HS-5 (cell line): Measurements from ENCODE around the gene PRRX1.

Experiments
- DNase-seq: peaks from one replicate; pipeline ENCODE4 v3.0.0-alpha.2; 2012; ENCODE audit warnings: low read depth

PRRX1 gene

GRCh38 chr1:170770254-170770653 lies 106.3 kb downstream of the PRRX1 start:
- DNase-seq, result no peak

DNA sequence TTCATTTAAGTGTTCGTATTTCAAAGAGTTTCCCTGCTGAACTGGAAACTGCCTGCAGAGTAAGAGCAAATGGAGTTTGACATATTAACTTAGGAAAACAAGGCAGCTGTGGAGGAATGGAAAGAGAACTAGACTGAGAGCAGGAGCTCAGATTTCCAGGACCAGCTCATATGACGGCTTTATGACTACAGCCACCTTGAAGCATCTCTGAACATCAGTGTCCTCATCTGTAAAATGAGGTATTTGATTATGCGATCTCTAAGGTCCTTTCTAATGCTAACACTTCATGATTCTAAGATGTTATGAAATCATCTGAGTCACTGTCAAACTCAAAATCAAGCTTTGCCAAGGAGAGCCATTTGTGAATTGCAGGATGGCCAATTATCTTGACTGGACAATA lies 112.3 kb downstream of the PRRX1 start:
- no peak for DNase-seq

DNA sequence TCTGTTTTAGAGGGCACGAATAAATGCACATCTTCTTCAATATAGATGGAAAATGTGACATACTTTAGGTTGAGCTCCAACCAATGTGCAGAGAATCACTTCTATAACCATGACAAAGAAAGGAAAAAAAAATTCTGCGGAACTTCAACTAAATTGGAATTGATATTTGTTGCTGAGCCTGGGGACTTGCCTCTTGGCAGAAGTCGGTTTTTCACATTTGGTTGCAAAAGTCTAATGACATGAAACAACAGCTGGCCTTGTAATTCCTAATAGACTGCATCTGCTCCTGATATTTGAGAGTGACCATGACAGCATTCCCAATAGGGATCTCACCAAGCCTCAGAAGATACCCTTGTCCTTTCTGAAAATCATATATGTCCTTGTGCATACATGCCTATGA lies 112.8 kb downstream of the PRRX1 start:
- no peak for DNase-seq
